Cardiac septum (tissue), 1 donor: ENCODE data around the gene SGPL1. TPM values are rescaled to one million over a fixed set of nuclear protein-coding genes. Genes with fewer than 3 reads are reported as not detected.
"Not testable (repeated sequence)": the region's sequence is repeated elsewhere in the genome, so short reads cannot be mapped to it uniquely, and the experiment has no call there.

Experiments
- DNase-seq: peaks from one replicate; pipeline ENCODE4 v3.0.0-alpha.2; 2020; ENCODE audit warnings: low spot score
- intact Hi-C: fragments of 100-400 bp; cut with DNase I; formaldehyde crosslinking; loops from one replicate; pipeline ENCODE4 v1.14.0; 2022
- total RNA-seq: library from RNA; stranded (reverse); fragmentation: NEBNext Ultra II Directional; extraction: Animal tissue kit (Norgen Biotek cat#: 25700); gene quantifications from one replicate; pipeline ENCODE4 v1.2.1, GENCODE V29; 2021
- donor health status: DM: no; HTN: no; CAD: no.

The SGPL1 gene
- total RNA-seq, 1 donor from 2014 or later = 17.3 TPM

DNA sequence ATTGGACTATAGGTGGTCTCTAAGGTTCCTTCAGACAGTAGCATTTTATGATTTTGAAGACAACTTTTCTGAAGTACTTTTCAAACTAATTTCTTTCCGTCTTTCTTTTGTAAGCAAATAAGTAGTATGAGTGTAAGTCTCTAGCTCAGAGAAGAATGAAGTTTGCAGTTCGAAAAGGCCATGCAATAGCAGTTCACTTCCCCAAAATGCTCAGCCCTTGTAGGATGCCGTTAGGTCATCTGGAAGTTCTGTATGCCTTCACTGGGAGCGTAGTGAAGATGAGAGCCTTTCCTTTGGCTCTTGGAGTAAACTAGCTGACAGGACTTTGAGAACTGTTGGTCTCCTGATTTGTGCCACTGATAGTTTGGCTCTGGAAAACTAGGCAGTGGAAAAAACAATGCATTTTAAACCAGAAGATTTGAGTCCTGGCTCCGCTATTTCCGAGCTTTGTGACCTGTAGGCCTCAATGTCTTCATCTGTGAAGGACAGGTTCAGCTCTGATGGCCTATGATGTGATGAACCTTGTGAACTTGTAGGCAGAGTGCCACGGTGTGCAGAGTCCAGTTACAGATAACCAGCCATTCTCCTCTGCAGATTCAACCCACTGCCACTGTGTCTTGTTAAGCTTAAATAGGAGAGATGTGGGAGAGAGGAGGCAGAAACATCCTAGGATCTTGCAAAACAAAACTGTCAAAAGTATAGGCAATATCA lies 18.8 kb downstream of the SGPL1 start:
- intact Hi-C loops = no loop called here
- no peak for DNase-seq

DNA sequence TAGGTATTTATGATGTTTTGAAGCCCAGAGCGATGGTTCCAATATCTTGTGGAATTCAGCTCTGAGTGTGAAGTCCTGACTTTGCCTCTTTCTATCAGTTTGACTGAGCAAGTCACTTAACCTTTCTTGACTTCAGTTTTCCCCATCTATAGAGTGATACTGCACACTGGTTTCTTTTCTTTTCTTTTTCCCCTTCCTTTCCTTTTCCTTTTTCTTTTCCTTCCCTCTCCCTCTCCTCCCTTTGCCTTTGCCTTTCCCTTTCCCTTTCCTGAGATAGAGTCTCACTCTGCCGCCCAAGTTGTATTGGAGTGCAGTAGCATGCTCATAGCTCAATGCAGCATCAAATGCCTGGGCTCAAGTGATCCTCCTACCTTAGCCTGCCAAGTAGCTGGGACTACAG lies 20.6 kb downstream of the SGPL1 start:
- no peak for DNase-seq
- intact Hi-C loops = no loop called here

DNA sequence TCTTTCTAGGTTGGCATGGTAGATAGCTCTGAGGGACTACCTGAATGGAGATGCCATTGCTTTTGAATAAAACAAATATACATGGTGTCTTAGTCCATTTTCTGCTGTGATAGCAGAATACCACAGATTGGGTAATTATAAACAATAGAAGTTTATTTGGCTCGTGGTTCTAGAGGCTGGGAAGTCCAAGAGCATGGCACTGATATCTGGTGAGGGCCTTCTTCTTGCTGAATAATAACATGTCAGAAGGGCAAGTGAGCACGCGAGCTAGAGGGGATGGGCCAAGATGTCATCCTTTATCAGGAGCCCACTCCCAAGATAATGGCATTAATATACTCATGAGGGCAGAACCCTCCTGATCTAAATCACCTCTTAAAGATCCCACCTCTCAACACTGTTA lies 21.9 kb downstream of the SGPL1 start:
- no peak for DNase-seq
- intact Hi-C loops = no loop called here

- no peak for DNase-seq
- intact Hi-C loops = no loop called here
Observed at GRCh38 chr10:70838270-70838805, 22.6 kb downstream of the SGPL1 start.

DNA sequence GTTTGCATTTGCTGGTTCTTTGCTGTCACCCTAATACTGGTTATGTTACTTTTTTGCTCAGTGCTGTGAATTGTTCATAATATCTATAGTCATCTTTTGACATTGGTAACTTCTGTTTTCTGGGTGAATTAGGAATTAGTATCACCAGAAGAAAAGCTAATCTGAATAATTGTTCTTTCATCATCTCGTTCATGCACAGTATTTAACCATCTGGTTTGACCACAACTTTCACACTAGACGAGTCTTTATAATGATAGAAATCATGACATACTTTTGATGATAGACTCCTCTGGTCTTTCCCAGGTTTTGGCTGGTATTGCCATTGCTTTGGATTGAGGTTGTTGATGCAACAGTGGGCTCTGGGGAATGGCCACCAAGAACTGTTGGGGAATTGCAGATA lies 25.1 kb downstream of the SGPL1 start:
- intact Hi-C loops = no loop called here
- no peak for DNase-seq

- DNase-seq = no peak
- intact Hi-C loops = no loop called here
Observed at GRCh38 chr10:70843333-70843732, 27.6 kb downstream of the SGPL1 start.

GRCh38 chr10:70843776-70844489 lies 28.2 kb downstream of the SGPL1 start:
- intact Hi-C loops = no loop called here

GRCh38 chr10:70845256-70845655 lies 29.5 kb downstream of the SGPL1 start:
- DNase-seq = no peak
- intact Hi-C loops = no loop called here

More at GRCh38 chr10:70843776-70844489, 28.2 kb downstream of the SGPL1 start:
- no peak for DNase-seq

- intact Hi-C loops = no loop called here
- no peak for DNase-seq
Observed at GRCh38 chr10:70845816-70846215, 30.1 kb downstream of the SGPL1 start.

- intact Hi-C loops = no loop called here
- no peak for DNase-seq
Observed at GRCh38 chr10:70846795-70847194, 31.0 kb downstream of the SGPL1 start.

DNA sequence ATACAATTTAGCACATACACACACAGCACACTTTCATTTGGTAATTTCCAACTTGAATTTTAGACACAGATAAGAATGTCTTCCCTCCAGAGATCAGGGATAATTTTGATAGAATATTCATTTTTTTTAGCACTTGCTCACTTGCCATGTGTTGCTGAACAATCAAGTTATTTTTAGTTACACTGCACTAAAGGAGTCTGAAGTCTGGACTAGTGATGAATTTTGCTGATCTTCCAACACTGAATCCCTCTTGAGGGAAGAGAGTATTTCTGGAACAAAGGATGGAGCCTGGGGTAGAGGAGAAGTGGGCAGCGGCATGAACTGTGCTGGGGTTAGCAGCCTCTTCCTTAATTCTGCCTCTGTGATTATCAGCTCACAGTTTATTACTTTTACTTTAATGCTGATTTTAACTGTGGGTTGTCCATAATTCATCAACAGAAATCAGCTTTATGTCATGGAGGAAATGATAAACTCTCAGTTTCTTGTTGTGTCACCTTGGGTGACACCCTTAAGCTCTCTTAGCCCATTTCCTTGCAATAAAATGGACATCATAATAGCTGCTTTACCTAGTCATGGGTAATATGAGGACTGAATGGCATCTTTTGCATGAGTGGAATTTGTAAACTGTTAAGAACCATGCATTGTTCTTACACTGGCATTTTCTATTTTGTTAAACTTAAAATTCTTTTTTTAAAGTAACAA lies 32.1 kb downstream of the SGPL1 start:
- DNase-seq = no peak
- intact Hi-C loops = no loop called here

DNA sequence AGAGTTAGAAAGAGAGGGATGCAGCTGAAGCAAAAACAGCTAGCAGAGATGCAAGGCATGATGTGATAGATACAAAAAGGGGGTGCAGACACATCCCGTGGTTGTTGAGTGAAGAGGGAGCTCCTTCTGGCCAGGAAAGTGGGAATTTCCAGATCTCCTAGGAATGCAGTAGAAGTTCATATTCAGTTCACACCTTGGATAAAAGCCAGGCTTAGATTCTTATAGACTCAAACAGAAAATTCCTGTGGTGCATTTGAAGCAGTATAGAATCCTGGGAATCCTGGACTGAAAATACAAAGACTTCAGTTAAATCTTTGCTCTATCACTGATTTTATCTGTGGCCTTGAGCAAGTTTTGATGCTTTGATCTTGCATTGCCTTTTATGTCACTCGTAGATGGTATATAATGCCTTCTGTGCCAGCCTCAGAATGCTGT lies 33.9 kb downstream of the SGPL1 start:
- no peak for DNase-seq
- intact Hi-C loops = no loop called here

- intact Hi-C loops = no loop called here
- DNase-seq = no peak
Observed at GRCh38 chr10:70850097-70850496, 34.3 kb downstream of the SGPL1 start.

DNA sequence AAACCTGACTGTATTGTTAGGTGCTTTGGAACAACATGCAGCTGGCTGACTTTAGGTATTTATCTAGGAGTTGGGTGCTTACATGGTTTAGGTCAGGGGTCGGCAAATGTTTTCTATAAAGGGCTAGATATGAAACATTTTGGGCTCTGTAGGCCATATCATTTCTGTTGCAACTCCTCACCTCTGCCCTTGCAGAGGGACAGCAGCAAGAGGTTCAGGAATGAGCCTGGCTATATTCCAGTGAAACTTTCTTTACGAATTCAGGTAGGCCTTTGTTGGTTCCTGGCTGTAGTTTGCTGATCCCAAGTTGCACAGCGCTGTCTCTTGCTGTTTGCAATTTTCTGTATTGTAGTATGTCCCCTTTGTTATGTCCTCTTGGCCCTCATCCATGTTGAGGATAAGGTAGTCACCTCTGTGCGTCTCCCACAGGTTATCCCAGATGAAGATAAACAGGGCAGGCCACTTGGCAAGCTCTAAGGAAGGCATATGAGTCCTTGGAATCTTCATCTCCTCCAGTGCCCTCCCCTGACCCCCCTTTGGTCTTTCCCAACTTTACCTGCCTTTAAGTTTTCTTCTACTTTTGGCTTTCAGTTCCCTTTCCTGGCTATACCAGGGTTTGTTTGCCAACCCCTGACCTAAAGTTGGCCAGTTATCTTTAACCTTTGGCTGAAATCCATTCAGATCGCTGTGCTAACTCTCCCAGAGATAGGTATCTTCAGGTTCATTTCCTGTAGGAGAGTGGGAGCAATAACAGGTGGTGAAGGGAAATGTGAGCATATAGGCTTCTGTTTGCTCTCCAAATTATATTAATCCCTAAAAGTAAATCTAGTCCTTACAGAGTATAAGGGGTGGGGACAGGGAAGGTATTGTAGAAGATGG lies 36.1 kb downstream of the SGPL1 start:
- no peak for DNase-seq
- intact Hi-C loops = no loop called here

GRCh38 chr10:70853038-70853437 lies 37.3 kb downstream of the SGPL1 start:
- no peak for DNase-seq
- intact Hi-C loops = no loop called here

GRCh38 chr10:70853457-70853856 lies 37.7 kb downstream of the SGPL1 start:
- no peak for DNase-seq
- intact Hi-C loops = no loop called here

- intact Hi-C loops = no loop called here
- DNase-seq = no peak
Observed at GRCh38 chr10:70856454-70856853, 40.7 kb downstream of the SGPL1 start.

DNA sequence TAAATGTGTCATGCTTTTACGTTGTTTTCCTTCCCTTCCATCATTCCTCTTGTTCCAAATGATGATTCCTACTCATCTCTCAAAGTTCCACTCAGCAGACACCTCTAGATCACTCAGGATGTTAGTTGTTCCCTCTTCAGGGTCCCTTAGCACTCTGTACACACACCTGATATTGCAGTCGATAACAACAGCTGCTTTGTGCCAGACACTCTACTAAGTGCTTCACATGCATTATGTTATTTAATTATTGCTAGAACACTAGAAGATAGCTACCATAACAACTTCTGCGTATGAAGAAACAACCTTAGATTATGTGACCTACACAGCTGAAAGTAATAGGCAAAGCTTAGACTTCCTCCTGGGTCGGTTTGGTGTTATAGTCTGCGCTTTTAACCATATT lies 43.0 kb downstream of the SGPL1 start:
- intact Hi-C loops = no loop called here

DNA sequence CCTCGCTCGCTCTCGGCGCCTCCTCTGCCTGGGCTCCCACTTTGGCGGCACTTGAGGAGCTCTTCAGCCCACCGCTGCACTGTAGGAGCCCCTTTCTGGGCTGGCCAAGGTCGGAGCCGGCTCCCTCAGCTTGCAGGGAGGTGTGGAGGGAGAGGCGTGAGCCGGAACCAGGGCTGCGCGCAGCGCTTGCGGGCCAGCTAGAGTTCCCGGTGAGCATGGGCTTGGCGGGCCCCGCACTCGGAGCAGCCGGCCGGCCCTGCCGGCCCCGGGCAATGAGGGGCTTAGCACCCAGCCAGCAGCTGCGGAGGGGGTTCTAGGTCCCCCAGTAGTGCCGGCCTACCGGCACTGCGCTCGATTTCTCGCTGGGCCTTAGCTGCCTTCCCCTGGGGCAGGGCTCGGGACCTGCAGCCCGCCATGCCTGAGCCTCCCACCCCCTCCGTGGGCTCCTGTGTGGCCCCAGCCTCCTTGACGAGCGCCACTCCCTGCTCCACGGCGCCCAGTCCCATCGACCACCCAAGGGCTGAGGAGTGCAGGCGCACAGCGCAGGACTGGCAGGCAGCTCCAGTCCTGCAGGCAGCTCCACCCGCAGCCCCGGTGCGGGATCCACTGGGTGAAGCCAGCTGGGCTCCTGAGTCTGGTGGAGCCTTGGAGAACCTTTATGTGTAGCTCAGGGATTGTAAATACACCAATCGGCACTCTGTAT lies 45.9 kb downstream of the SGPL1 start:
- DNase-seq, intact Hi-C loops: not testable (repeated sequence)

More for the DNA sequence above, 43.0 kb downstream of the SGPL1 start:
- no peak for DNase-seq
